ENCODE data around the gene RAD51B. TPM values are rescaled to one million over a fixed set of nuclear protein-coding genes. Genes with fewer than 3 reads are reported as not detected.

Gene RAD51B
- total and polyA plus RNA-seq, 2 donors (not counting 1 experiment from before 2014, with no cell fraction given) = 4.6 to 16.3 TPM

DNA sequence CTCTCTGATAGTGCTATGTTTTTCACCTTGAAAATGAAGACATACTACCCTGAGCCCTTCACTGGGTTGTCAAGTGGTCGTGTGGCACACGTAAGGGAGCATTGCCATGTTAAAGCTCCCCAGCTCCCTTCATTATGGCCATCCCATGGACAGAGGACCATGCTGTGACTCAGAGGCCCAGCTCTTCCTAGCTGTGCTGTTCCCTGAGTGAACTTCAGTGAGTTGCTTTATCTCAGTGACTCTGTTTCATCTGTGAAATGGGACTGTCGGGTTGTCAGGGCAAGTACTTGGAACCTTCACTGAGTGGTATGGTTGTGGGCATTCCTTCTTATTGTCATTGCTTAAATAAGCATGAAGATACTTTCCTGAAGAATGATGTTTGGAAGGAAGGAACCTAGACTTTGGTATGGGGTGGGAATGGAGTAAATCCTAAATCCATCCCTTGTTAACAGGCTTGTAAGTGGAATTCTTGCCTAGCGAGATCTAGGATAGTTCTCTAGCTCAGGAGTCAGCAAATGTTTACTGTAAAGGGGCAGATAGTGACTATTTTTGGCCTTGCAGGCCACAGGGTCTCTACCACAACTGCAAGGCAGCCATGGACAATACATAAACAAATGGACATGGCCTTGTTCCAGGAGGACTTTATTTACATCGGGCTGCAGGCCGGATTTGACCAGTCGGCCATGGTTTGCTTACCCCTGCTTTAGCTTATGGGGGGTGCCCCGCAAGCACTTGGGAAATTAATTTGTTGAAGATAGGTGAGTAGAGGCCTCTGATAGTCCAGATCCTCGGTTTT is 689.8 kb downstream of the RAD51B start:
- Histone ChIP-seq H3K36me3 (ENCODE audit: control insufficient read depth, insufficient read depth, low read length) (no peaks in the 10 kb centered on the region), H3K4me2 (ENCODE audit: extremely low read depth, insufficient read depth, low read length) (peak overlapping the region; percentile 18), H3K79me2 (ENCODE audit: control insufficient read depth, insufficient read depth, low read length) (no peaks in the 10 kb centered on the region), H4K20me1 (ENCODE audit: control insufficient read depth, extremely low read depth, insufficient read depth, low read length) (no peaks in the 10 kb centered on the region), H3K9me3 (ENCODE audit: control insufficient read depth, insufficient read depth, low read depth, low read length) (no peaks in the 10 kb centered on the region), H3K27ac (ENCODE audit: insufficient read depth, low read length) (peak overlapping the region; percentile 28), H3K9ac (ENCODE audit: insufficient read depth, low read length) (no peak overlapping the region), H2AFZ (ENCODE audit: low read length) (no peak overlapping the region), H3K4me1 (ENCODE audit: control insufficient read depth, extremely low read depth, insufficient read depth, low read length) (peaks cover 24% of the 10 kb centered on the region), H3K27me3 (ENCODE audit: control insufficient read depth, insufficient read depth, low read length) (no peaks in the 10 kb centered on the region), H3K4me3 (replicated peaks in 1 of 4; ENCODE audit: control extremely low read depth in 1 of 4, insufficient read depth in 1 of 4, low read depth in 3 of 4, low read length in 4 of 4) (no peak overlapping the region)
- TF ChIP-seq, protein P1, sequence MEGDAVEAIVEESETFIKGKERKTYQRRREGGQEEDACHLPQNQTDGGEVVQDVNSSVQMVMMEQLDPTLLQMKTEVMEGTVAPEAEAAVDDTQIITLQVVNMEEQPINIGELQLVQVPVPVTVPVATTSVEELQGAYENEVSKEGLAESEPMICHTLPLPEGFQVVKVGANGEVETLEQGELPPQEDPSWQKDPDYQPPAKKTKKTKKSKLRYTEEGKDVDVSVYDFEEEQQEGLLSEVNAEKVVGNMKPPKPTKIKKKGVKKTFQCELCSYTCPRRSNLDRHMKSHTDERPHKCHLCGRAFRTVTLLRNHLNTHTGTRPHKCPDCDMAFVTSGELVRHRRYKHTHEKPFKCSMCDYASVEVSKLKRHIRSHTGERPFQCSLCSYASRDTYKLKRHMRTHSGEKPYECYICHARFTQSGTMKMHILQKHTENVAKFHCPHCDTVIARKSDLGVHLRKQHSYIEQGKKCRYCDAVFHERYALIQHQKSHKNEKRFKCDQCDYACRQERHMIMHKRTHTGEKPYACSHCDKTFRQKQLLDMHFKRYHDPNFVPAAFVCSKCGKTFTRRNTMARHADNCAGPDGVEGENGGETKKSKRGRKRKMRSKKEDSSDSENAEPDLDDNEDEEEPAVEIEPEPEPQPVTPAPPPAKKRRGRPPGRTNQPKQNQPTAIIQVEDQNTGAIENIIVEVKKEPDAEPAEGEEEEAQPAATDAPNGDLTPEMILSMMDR (conservative IDR thresholded peaks at IDR 0.05 in 1 of 2, IDR thresholded peaks at IDR 0.05 in 1 of 2; ENCODE audit: low read depth in 1 of 2, low read length in 2 of 2) = no peak
- TF ChIP-seq EZH2 (IDR thresholded peaks at IDR 0.05; ENCODE audit: low read length, missing control alignments) = no peak
- peak; percentile 31 to 72 for DNase-seq (ENCODE audit: low read depth in 2 of 2)

DNA sequence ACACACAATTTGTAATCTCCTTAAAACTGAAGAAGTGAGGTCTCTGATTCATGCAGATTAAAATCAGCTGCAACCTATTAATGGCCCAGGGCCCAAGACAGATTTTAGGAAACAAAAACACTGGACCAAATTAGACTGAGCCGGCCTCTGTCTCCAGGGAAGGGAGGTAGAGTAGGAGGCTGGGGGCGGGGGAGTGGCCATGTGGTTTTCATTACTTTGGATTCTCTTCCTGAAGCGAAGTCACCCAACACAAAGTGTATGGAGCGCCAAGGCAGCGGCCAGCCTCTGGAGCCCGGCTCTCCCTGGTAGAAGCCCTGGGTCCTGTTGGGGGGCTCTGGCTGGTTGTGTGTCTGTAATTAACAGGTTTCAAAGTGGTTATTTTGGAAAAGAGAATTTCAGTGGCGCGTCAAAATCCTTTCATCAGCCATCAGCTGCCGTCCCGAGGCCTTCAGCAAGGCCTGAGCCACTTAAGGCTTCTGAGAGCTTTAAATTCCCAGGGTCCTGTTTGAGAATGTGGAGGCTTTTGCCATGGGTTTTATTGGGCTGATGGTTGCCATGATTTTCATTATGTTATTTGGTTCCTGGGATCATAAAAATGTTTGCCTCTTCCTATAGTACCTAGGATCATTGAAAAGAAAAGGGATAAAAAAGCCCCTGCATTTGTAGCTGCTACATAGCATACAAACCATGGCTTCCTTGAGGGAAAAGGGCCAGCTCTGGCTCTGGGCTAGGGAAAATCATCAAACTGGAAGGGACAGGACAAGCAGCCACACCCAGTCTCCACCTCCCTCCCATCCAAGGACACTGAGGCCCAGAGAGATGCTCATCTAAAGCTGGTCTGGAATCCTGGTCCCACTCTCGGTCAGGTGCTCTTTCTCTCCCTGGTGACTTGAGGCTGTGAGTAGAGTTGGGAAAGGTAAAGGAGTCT is 690.9 kb downstream of the RAD51B start:
- peaks cover 24% of the 10 kb centered on the region for H3K4me1 ChIP-seq (ENCODE audit: control insufficient read depth, extremely low read depth, insufficient read depth, low read length)
- peak overlapping the region; percentile 44 for H3K27ac ChIP-seq (ENCODE audit: insufficient read depth, low read length)
- no peaks in the 10 kb centered on the region for H3K79me2 ChIP-seq (ENCODE audit: control insufficient read depth, insufficient read depth, low read length)
- H3K4me3 ChIP-seq (replicated peaks in 1 of 4; ENCODE audit: control extremely low read depth in 1 of 4, insufficient read depth in 1 of 4, low read depth in 3 of 4, low read length in 4 of 4) = no peak overlapping the region
- peak; percentile 51 to 86 for DNase-seq (ENCODE audit: low read depth in 2 of 2)
- H3K9ac ChIP-seq (ENCODE audit: insufficient read depth, low read length) = no peak overlapping the region
- no peak for TF ChIP-seq EZH2 (IDR thresholded peaks at IDR 0.05; ENCODE audit: low read length, missing control alignments)
- TF ChIP-seq, protein P1 (conservative IDR thresholded peaks at IDR 0.05 in 1 of 2, IDR thresholded peaks at IDR 0.05 in 1 of 2; ENCODE audit: low read depth in 1 of 2, low read length in 2 of 2) = no peak
- H3K9me3 ChIP-seq (ENCODE audit: control insufficient read depth, insufficient read depth, low read depth, low read length) = no peaks in the 10 kb centered on the region
- no peak overlapping the region for H3K4me2 ChIP-seq (ENCODE audit: extremely low read depth, insufficient read depth, low read length)
- no peaks in the 10 kb centered on the region for H3K27me3 ChIP-seq (ENCODE audit: control insufficient read depth, insufficient read depth, low read length)
- H2AFZ ChIP-seq (ENCODE audit: low read length) = no peak overlapping the region
- H3K36me3 ChIP-seq (ENCODE audit: control insufficient read depth, insufficient read depth, low read length) = no peaks in the 10 kb centered on the region
- H4K20me1 ChIP-seq (ENCODE audit: control insufficient read depth, extremely low read depth, insufficient read depth, low read length) = no peaks in the 10 kb centered on the region
